ENCODE results near the gene SMARCD3. TPM values are rescaled to one million over a fixed set of nuclear protein-coding genes. Genes with fewer than 3 reads are reported as not detected.

The SMARCD3 gene
- total RNA-seq, 4 donors from 2014 or later: 21.3 to 80.7 (median 43.3) TPM

GRCh38 chr7:151212626-151213025 is 35.9 kb downstream of the SMARCD3 start:
- H3K27ac ChIP-seq: no peak overlapping the region
- TF ChIP-seq POLR2A (IDR thresholded peaks at IDR 0.05) (no peak), CTCF (IDR thresholded peaks at IDR 0.05) (no peak)
- no peaks in the 10 kb centered on the region for H3K4me1 ChIP-seq
- no peaks in the 10 kb centered on the region for H3K9me3 ChIP-seq
- H3K27me3 ChIP-seq: no peaks in the 10 kb centered on the region
- H3K4me3 ChIP-seq: no peak overlapping the region
- DNase-seq: no peak
- intact Hi-C loops (cut with DNase I; ENCODE audit: low total_unique reads): no loop called here
- no peaks in the 10 kb centered on the region for H3K36me3 ChIP-seq

GRCh38 chr7:151211155-151211772 is 37.2 kb downstream of the SMARCD3 start:
- no peak for TF ChIP-seq CTCF (IDR thresholded peaks at IDR 0.05)
- TF ChIP-seq POLR2A (IDR thresholded peaks at IDR 0.05): no peak
- no peaks in the 10 kb centered on the region for H3K4me1 ChIP-seq
- no peak overlapping the region for H3K27ac ChIP-seq
- H3K4me3 ChIP-seq: no peak overlapping the region
- H3K36me3 ChIP-seq: no peaks in the 10 kb centered on the region
- H3K9me3 ChIP-seq: no peaks in the 10 kb centered on the region
- H3K27me3 ChIP-seq: no peaks in the 10 kb centered on the region
- DNase-seq: no peak
- intact Hi-C loops (cut with DNase I; ENCODE audit: low total_unique reads): no loop called here

GRCh38 chr7:151210087-151210854 is 38.2 kb downstream of the SMARCD3 start, which contains the start of gene H2BK1:
Gene H2BK1, minus strand, starts transcription at chr7:151210488. Its CDS starts 170 bp downstream, at chr7:151210318.
- Histone ChIP-seq H3K36me3 (no peaks in the 10 kb centered on the region), H3K9me3 (no peaks in the 10 kb centered on the region), H3K27me3 (no peaks in the 10 kb centered on the region), H3K27ac (no peak within 1 kb of the TSS), H3K4me1 (no peaks in the 10 kb centered on the region), H3K4me3 (no peak within 1 kb of the TSS)
- intact Hi-C loops (cut with DNase I; ENCODE audit: low total_unique reads): no loop called here
- no peak for DNase-seq
- TF ChIP-seq POLR2A (IDR thresholded peaks at IDR 0.05): no peak
- TF ChIP-seq CTCF (IDR thresholded peaks at IDR 0.05): no peak

GRCh38 chr7:151209588-151209987 is 38.9 kb downstream of the SMARCD3 start:
- Histone ChIP-seq H3K36me3 (no peaks in the 10 kb centered on the region), H3K27me3 (no peaks in the 10 kb centered on the region), H3K9me3 (no peaks in the 10 kb centered on the region), H3K27ac (no peak overlapping the region), H3K4me3 (no peak overlapping the region), H3K4me1 (no peaks in the 10 kb centered on the region)
- intact Hi-C loops (cut with DNase I; ENCODE audit: low total_unique reads): no loop called here
- TF ChIP-seq POLR2A (IDR thresholded peaks at IDR 0.05) (no peak), CTCF (IDR thresholded peaks at IDR 0.05) (no peak)
- no peak for DNase-seq

- Histone ChIP-seq H3K36me3 (no peaks in the 10 kb centered on the region), H3K4me3 (no peak overlapping the region), H3K9me3 (no peaks in the 10 kb centered on the region), H3K27me3 (no peaks in the 10 kb centered on the region), H3K4me1 (no peaks in the 10 kb centered on the region), H3K27ac (no peak overlapping the region)
- no peak for DNase-seq
- TF ChIP-seq CTCF (IDR thresholded peaks at IDR 0.05): no peak
- no peak for TF ChIP-seq POLR2A (IDR thresholded peaks at IDR 0.05)
- intact Hi-C loops (cut with DNase I; ENCODE audit: low total_unique reads): no loop called here
These were observed 40.1 kb downstream of the SMARCD3 start for GRCh38 chr7:151208253-151208862.

Measured in uterus (tissue), 4 donors.